GM18858 (cell line): ENCODE results near the gene SLC35E1.

Experiments
- ATAC-seq: cut with Tn5 transposase; IDR thresholded peaks from one replicate; pipeline ENCODE4 v1.9.1; 2021; ENCODE audit not compliant: unreplicated experiment

SLC35E1 gene

GRCh38 chr19:16584248-16585093, 12.3 kb upstream of the SLC35E1 start:
- ATAC-seq, result peak; percentile 37

- ATAC-seq, result no peak
Measured at GRCh38 chr19:16582486-16583261, 10.5 kb upstream of the SLC35E1 start.

GRCh38 chr19:16581971-16582343, 9.7 kb upstream of the SLC35E1 start:
- no peak for ATAC-seq

GRCh38 chr19:16581145-16581970, 9.1 kb upstream of the SLC35E1 start:
- ATAC-seq, result no peak

- no peak for ATAC-seq
Measured at GRCh38 chr19:16579381-16579780, 7.2 kb upstream of the SLC35E1 start.

GRCh38 chr19:16577531-16577985, 5.3 kb upstream of the SLC35E1 start:
- ATAC-seq, result no peak

- no peak for ATAC-seq
Measured at GRCh38 chr19:16576690-16577530, 4.7 kb upstream of the SLC35E1 start.

GRCh38 chr19:16575861-16576689, 3.9 kb upstream of the SLC35E1 start:
- ATAC-seq, result no peak

- ATAC-seq, result no peak
Measured at GRCh38 chr19:16575282-16575681, 3.1 kb upstream of the SLC35E1 start.

- no peak for ATAC-seq
Measured at GRCh38 chr19:16573925-16574324, 1.7 kb upstream of the SLC35E1 start.

GRCh38 chr19:16573296-16573695, 1.1 kb upstream of the SLC35E1 start:
- no peak for ATAC-seq

- peak; percentile 14 for ATAC-seq
Measured at GRCh38 chr19:16571822-16572331, 338 bp downstream of the SLC35E1 start.

- ATAC-seq, result no peak
Measured at GRCh38 chr19:16571283-16571682, 932 bp downstream of the SLC35E1 start.

GRCh38 chr19:16569609-16570320, 2.5 kb downstream of the SLC35E1 start:
- no peak for ATAC-seq

GRCh38 chr19:16566702-16567101, 5.5 kb downstream of the SLC35E1 start:
- no peak for ATAC-seq

GRCh38 chr19:16566161-16566560, 6.1 kb downstream of the SLC35E1 start:
- no peak for ATAC-seq

- no peak for ATAC-seq
Measured at GRCh38 chr19:16564842-16565241, 7.4 kb downstream of the SLC35E1 start.

GRCh38 chr19:16562608-16563025, 9.6 kb downstream of the SLC35E1 start:
- ATAC-seq, result no peak

GRCh38 chr19:16561382-16561781, 10.8 kb downstream of the SLC35E1 start:
- no peak for ATAC-seq
